ENCODE data around the gene GADD45GIP1.
"Not testable (repeated sequence)": the region's sequence is repeated elsewhere in the genome, so short reads cannot be mapped to it uniquely, and the experiment has no call there.

The GADD45GIP1 gene

DNA sequence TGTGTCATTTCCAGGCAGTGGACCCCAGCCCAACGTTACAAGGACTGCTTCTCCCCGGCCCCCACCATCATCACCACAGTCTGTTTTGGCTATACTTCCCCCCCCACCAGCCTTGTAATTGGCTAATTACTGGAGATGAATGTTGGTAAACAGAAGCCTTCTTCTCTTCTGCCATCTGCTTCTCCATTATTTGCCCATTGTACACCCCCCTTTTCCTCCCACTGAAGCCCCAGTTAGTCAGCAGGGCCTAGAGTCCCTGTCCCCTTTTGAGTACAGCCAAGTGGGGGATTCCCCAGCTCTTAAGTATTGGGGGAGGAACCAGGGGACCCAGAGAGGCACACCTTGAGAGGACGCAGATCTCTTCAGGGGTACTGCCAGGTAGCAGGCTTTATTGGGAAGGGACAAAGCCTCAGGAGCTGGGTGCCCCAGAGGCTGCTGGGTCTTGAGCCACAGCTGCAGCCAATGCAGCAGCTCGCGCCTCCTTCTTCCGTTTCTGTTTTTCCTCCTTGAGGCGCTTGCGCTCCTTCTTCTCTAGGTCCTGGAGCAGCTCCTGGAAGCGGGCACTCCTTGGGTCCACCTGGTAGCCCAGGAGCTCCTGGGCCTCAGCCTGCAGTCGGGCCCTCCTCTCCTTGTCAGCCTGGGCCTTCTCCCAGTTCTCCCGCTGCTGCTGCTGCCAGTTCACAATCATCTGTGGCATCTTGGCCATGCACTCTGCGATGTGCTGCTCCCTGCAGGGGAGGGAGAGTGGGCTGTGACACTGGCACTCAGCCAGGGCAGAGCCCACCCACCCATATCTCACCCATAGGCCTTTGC is 3.0 kb downstream of the GADD45GIP1 start:
- Histone ChIP-seq H3K9me3 (no peaks in the 10 kb centered on the region), H4K20me1 (peaks cover 74% of the 10 kb centered on the region), H3K4me1 (peaks cover 65% of the 10 kb centered on the region), H3K4me3 (no peak overlapping the region), H3K27me3 (no peaks in the 10 kb centered on the region), H3K27ac (no peak overlapping the region), H3K4me2 (peak overlapping the region; percentile 89), H3K36me3 (peaks cover 65% of the 10 kb centered on the region), H3K9ac (peak overlapping the region; percentile 21; the same call in 1 of the 2 replicates)
- no peak for TF ChIP-seq Cebpa-rat (IDR thresholded peaks at IDR 0.05)

DNA sequence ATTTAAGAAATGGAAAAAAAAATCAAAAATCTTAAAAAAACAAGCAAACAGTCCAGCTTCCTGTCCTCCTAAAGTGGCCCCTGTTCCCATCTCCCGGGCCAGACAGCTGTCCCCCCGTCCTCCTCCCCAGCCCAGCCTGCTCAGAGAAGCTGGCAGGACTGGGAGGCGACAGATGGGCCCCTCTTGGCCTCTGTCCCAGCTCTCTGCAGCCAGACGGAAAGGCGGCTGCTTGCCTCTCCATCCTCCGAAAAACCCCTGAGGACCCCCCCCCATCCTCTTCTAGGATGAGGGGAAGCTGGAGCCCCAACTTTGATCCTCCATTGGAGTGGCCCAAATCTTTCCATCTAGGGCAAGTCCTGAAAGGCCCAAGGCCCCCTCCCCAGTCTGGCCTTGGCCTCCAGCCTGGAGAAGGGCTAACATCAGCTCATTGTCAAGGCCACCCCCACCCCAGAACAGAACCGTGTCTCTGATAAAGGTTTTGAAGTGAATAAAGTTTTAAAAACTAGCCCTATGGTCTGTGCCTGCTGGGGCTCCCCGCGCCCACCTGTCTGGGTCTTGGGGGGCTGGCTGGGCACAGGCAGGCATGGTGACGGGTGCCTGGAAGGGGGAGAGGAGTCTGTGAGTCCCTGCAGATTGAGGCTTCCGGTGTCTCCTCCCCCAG is 3.8 kb downstream of the GADD45GIP1 start:
- Histone ChIP-seq H3K36me3 (peaks cover 72% of the 10 kb centered on the region), H3K9ac (no peak overlapping the region)

DNA sequence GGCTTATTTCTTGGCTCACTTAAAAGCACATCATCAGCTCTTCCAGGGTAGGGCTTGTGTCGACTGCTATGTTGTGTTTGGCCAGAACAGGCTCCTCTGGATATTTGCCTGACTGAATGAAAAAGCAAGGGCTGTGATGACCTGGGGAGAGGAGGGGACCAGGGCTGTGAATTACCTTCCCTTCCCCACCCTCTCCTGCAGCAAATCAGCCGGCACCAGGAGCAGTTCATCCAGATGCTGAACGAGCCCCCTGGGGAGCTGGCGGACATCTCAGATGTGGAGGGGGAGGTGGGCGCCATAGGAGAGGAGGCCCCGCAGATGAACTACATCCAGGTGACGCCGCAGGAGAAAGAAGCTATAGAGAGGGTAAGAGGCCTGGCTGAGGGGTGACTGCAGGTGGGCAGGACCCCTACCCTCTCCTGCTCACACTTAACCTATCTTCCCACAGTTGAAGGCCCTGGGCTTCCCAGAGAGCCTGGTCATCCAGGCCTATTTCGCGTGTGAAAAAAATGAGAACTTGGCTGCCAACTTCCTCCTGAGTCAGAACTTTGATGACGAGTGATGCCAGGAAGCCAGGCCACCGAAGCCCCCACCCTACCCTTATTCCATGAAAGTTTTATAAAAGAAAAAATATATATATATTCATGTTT is 4.4 kb downstream of the GADD45GIP1 start:
- no peak overlapping the region for H3K4me2 ChIP-seq
- H3K9ac ChIP-seq = no peak overlapping the region
- H3K4me1 ChIP-seq = peaks cover 72% of the 10 kb centered on the region
- H3K9me3 ChIP-seq = no peaks in the 10 kb centered on the region
- H3K27ac ChIP-seq = no peak overlapping the region
- peaks cover 88% of the 10 kb centered on the region for H4K20me1 ChIP-seq
- H3K36me3 ChIP-seq = peaks cover 79% of the 10 kb centered on the region
- no peak overlapping the region for H3K4me3 ChIP-seq
- TF ChIP-seq Cebpa-rat (IDR thresholded peaks at IDR 0.05) = no peak
- no peaks in the 10 kb centered on the region for H3K27me3 ChIP-seq

More for the DNA sequence above, 3.8 kb downstream of the GADD45GIP1 start:
- no peaks in the 10 kb centered on the region for H3K9me3 ChIP-seq
- no peaks in the 10 kb centered on the region for H3K27me3 ChIP-seq
- peaks cover 72% of the 10 kb centered on the region for H3K4me1 ChIP-seq
- H3K4me2 ChIP-seq = 0 out of 2 replicates have a peak overlapping the region, but pooled peaks have one; percentile 89
- TF ChIP-seq Cebpa-rat (IDR thresholded peaks at IDR 0.05) = no peak
- H3K27ac ChIP-seq = no peak overlapping the region
- no peak overlapping the region for H3K4me3 ChIP-seq
- peaks cover 82% of the 10 kb centered on the region for H4K20me1 ChIP-seq

DNA sequence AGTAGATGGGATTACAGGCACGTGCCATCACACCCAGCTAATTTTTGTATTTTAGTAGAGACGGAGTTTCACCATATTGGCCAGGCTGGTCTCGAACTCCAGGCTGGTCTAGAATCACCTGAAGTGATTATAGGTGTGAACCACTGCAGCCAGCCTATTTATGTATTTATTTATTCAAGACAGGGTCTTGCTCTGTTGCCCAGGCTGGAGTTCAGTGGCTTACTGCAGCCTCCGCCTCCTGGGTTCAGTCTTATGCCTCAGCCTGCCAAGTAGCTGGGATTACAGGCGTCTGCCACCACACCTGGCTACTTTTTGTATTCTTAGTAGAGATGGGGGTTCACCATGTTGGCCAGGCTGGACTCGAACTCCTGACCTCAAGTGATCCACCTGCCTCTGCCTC is 5.0 kb downstream of the GADD45GIP1 start:
- peaks cover 91% of the 10 kb centered on the region for H4K20me1 ChIP-seq
- H3K4me2 ChIP-seq, H3K27ac ChIP-seq, H3K27me3 ChIP-seq, H3K4me3 ChIP-seq, H3K9ac ChIP-seq, H3K9me3 ChIP-seq: not testable (repeated sequence)
- H3K36me3 ChIP-seq = peaks cover 85% of the 10 kb centered on the region
- peaks cover 76% of the 10 kb centered on the region for H3K4me1 ChIP-seq

DNA sequence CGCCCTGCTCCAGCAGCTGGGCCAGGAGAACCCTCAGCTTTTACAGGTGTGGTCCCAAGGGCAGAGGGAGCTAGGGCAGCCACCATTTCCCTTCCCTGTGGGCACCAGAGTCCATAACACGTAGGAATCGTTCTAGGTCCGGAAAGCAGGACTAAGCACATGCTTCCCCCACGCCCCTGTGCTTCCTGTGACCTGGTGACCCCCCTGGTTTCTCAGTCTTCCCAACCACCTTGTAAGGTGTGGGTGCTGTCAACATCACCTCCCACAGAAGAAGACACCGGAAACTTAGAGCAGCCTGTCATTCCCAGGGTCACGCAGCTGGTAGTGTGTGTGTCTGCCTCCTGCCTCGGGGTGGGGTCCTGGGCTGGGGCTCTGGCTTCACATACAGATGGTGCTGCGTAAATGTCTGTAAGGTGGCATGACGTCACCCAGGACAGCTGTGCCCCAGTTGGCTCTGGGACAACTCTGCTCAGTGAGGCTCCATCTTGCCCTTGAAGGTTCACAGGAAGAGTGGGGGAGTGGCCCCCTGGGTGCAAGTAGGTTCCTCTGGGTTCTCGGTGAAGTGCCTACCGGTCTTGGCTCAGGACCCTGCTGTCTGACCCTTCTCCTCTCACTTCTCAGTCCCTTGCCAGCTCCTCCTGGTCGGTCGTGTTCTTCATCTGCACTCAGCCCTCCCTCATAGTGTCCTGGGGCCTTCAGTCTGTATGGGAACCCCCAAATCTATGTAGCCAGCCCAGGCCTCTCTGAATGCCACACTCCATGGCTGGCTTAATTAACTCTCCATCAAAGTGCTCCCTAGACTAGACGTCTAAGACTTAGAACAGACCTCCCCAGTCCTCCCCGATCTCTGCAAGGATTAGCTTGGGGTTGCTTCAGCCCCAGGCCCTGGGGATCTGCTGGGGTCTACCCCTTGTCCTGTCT is 7.4 kb downstream of the GADD45GIP1 start:
- Histone ChIP-seq H3K27me3 (no peaks in the 10 kb centered on the region), H3K9ac (no peak overlapping the region), H3K36me3 (peaks cover 85% of the 10 kb centered on the region), H3K4me1 (peaks cover 71% of the 10 kb centered on the region), H3K4me3 (no peak overlapping the region), H4K20me1 (peaks cover 83% of the 10 kb centered on the region), H3K27ac (no peak overlapping the region), H3K4me2 (no peak overlapping the region; the same call in 1 of the 2 replicates), H3K9me3 (no peaks in the 10 kb centered on the region)
- no peak for TF ChIP-seq Cebpa-rat (IDR thresholded peaks at IDR 0.05)

DNA sequence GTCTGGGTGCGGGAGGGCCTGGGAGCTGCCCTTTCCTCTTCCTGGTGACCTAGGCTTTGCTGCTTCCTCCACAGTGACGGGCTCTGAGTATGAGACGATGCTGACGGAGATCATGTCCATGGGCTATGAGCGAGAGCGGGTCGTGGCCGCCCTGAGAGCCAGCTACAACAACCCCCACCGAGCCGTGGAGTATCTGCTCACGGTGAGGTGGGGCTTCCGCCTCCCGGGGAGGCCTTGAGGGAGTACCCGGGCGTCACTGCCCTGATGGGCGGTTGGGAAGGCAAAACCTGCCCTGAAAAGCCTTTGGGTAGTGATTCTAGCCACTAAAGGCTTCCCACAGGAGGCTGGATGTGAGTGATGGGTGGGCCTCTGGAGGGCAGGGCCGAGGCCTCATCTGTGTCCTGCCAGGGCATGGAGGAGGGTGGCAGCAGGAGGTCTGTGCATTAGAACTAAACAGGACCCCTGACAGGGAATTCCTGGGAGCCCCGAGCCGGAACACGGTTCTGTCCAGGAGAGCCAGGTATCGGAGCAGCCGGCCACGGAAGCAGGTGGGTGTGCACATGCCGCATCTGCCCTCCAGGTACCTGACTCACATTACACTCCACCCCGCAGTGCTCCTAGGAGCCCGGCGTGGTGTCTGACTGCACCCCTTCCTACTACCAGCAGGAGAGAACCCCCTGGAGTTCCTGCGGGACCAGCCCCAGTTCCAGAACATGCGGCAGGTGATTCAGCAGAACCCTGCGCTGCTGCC is 8.2 kb downstream of the GADD45GIP1 start:
- Histone ChIP-seq H3K36me3 (peaks cover 85% of the 10 kb centered on the region), H3K27me3 (no peaks in the 10 kb centered on the region), H4K20me1 (peaks cover 74% of the 10 kb centered on the region), H3K9ac (no peak overlapping the region), H3K4me2 (no peak overlapping the region), H3K4me3 (no peak overlapping the region), H3K4me1 (peaks cover 70% of the 10 kb centered on the region), H3K9me3 (no peaks in the 10 kb centered on the region), H3K27ac (no peak overlapping the region)
- no peak for TF ChIP-seq Cebpa-rat (IDR thresholded peaks at IDR 0.05)

DNA sequence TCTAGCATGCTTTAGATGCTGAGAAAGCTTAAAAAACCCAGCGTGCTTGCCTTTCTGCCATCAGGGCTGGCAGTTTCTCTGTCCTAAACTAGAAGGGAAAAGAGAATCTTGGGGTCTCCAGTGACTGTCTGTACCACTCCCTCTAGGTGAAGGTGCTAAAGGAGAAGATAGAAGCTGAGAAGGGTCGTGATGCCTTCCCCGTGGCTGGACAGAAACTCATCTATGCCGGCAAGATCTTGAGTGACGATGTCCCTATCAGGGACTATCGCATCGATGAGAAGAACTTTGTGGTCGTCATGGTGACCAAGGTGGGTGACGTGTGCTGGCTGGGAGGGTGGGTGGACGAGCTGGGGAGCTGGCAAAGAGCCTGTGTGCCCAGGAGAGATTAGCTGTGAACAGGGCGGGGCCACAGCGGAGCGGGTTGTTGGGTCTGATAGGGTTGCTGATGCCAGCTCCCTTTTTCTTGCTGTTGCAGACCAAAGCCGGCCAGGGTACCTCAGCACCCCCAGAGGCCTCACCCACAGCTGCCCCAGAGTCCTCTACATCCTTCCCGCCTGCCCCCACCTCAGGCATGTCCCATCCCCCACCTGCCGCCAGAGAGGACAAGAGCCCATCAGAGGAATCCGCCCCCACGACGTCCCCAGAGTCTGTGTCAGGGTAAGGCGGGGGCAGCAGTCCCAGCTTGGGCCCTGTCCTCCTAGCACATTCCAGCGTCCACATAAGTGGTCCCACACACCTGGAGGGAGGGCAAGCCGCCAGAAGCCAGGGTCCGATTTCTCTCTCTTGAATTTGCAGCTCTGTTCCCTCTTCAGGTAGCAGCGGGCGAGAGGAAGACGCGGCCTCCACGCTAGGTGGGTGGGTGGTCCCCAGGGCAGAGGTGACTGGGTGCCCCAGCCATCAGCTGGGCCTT is 9.1 kb downstream of the GADD45GIP1 start:
- Histone ChIP-seq H3K4me3 (no peak overlapping the region), H3K9me3 (no peaks in the 10 kb centered on the region), H4K20me1 (peaks cover 74% of the 10 kb centered on the region), H3K9ac (peak overlapping the region; percentile 94; the same call in 1 of the 2 replicates), H3K27ac (no peak overlapping the region), H3K36me3 (peaks cover 85% of the 10 kb centered on the region), H3K4me1 (peaks cover 71% of the 10 kb centered on the region), H3K27me3 (no peaks in the 10 kb centered on the region), H3K4me2 (peak overlapping the region; percentile 87)
- TF ChIP-seq Cebpa-rat (IDR thresholded peaks at IDR 0.05) = no peak
